Measurements from ENCODE around the gene ARID3C.

Gene ARID3C

DNA sequence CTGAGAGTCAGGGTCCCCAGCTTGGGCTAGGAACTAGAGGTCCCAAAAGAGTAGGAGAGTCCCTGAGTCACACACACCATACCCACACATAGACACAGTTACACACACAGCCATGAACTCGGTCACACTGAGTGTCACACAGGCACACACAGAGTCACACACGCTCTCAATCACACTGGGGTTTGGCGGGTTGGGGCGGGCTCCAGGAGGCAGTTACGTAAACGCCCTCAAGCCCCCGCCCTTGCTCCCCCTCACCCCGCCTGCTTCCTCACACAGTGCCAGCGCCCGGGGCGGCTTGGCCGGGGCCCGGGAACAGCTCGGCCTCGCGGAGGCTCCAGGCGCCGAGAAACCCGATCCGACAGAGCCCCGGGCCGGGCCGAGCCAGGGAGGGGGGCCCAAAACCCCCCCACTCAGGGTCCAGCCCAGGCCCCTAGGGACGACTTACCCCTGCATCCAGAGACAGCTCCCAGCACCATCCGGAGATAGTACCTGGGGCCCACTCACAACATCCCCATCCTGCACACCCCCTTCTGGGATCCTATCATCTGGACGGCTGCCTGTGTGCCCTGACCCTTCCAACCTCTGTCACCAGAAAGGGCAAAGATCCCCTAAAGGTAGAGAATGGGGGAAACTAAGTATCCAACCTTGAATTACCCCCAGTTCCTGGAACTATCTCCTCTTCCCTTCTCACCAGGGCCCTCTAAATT is 35.8 kb downstream of the ARID3C start:
- no peak for DNase-seq (ENCODE audit: low spot score)
- H3K27ac ChIP-seq = no peak overlapping the region
- POLR2A ChIA-PET (ENCODE audit: low non-redundant PET) = no interaction called here
- TF ChIP-seq CTCF (conservative IDR thresholded peaks at IDR 0.05; ENCODE audit: low read depth) = no peak
- CTCF ChIA-PET = interaction anchor here (0.6 to 4.9 kb wide), 9 partner anchors 11 to 343 kb away, joined by 3 to 60 read pairs (median 4); no protein-coding TSS in a partner anchor

- CTCF ChIA-PET = interaction anchor here (0.5 to 4.9 kb wide), 34 partner anchors 8 to 684 kb away, joined by 3 to 60 read pairs (median 5); no protein-coding TSS in a partner anchor
- POLR2A ChIA-PET (ENCODE audit: low non-redundant PET) = no interaction called here
- DNase-seq (ENCODE audit: low spot score) = no peak
- peak; percentile 80 for TF ChIP-seq CTCF (conservative IDR thresholded peaks at IDR 0.05; ENCODE audit: low read depth)
- H3K27ac ChIP-seq = no peak overlapping the region
Measured at GRCh38 chr9:34591917-34592866, 36.7 kb downstream of the ARID3C start.

GRCh38 chr9:34591248-34591916 is 37.5 kb downstream of the ARID3C start:
- CTCF ChIA-PET = interaction anchor here (0.6 to 4.9 kb wide), 35 partner anchors 8 to 259 kb away, joined by 3 to 60 read pairs (median 5); partner anchors contain the start of gene MYORG
- POLR2A ChIA-PET (ENCODE audit: low non-redundant PET) = no interaction called here
- peak; percentile 88 for DNase-seq (ENCODE audit: low spot score)
- peak; percentile 99 for TF ChIP-seq CTCF (conservative IDR thresholded peaks at IDR 0.05; ENCODE audit: low read depth)
- H3K27ac ChIP-seq = no peak overlapping the region

- ChIA-PET POLR2A (ENCODE audit: low non-redundant PET) (no interaction called here), CTCF (interaction anchor here (0.9 to 4.9 kb wide), 10 partner anchors 10 to 252 kb away, joined by 3 to 60 read pairs (median 4); no protein-coding TSS in a partner anchor)
- H3K27ac ChIP-seq = no peak overlapping the region
- DNase-seq (ENCODE audit: low spot score) = no peak
- no peak for TF ChIP-seq CTCF (conservative IDR thresholded peaks at IDR 0.05; ENCODE audit: low read depth)
Measured at GRCh38 chr9:34590381-34591247, 38.3 kb downstream of the ARID3C start.

GRCh38 chr9:34589636-34590380 is 39.1 kb downstream of the ARID3C start, which contains the start of gene CNTFR:
Gene CNTFR, minus strand, starts transcription at chr9:34589724. Its CDS starts 20,743 bp downstream, at chr9:34568981.
- POLR2A ChIA-PET (ENCODE audit: low non-redundant PET) = no interaction called here
- no peak for TF ChIP-seq CTCF (conservative IDR thresholded peaks at IDR 0.05; ENCODE audit: low read depth)
- DNase-seq (ENCODE audit: low spot score) = no peak
- no peak within 1 kb of the TSS for H3K27ac ChIP-seq
- CTCF ChIA-PET = interaction anchor here (0.7 kb wide), 1 partner anchor 42 kb away, joined by 3 read pairs; no protein-coding TSS in a partner anchor

All from RWPE1 (cell line).